DMS153 treated with DMSO at 0.1 percent for 48 hours (cell line): ENCODE data around the gene KCNK15.

Experiments
- DNase-seq: peaks from one replicate; lab custom pipeline; 2025; ENCODE audit not compliant: unreplicated experiment; lab: John Stamatoyannopoulos, UW

KCNK15 gene

GRCh38 chr20:44715499-44716308 is 30.0 kb upstream of the KCNK15 start:
- DNase-seq, result no peak

GRCh38 chr20:44716309-44717106 is 29.2 kb upstream of the KCNK15 start:
- no peak for DNase-seq

- no peak for DNase-seq
Measured at GRCh38 chr20:44717986-44718385, 27.7 kb upstream of the KCNK15 start.

GRCh38 chr20:44719841-44720240 is 25.8 kb upstream of the KCNK15 start:
- no peak for DNase-seq

- DNase-seq, result no peak
Measured at GRCh38 chr20:44720621-44720996, 25.1 kb upstream of the KCNK15 start.

GRCh38 chr20:44720997-44721784 is 24.5 kb upstream of the KCNK15 start:
- no peak for DNase-seq

GRCh38 chr20:44721785-44722054 is 23.9 kb upstream of the KCNK15 start:
- DNase-seq, result no peak

GRCh38 chr20:44722990-44723389 is 22.7 kb upstream of the KCNK15 start:
- DNase-seq, result no peak

GRCh38 chr20:44723391-44723790 is 22.3 kb upstream of the KCNK15 start:
- no peak for DNase-seq

GRCh38 chr20:44723798-44724362 is 21.8 kb upstream of the KCNK15 start:
- no peak for DNase-seq

GRCh38 chr20:44724423-44725091 is 21.1 kb upstream of the KCNK15 start:
- DNase-seq, result no peak

- DNase-seq, result no peak
Measured at GRCh38 chr20:44725837-44726236, 19.8 kb upstream of the KCNK15 start.

GRCh38 chr20:44727039-44727438 is 18.6 kb upstream of the KCNK15 start:
- no peak for DNase-seq

- DNase-seq, result no peak
Measured at GRCh38 chr20:44727651-44728050, 18.0 kb upstream of the KCNK15 start.

- peak; percentile 68 for DNase-seq
Measured at GRCh38 chr20:44728801-44729443, 16.7 kb upstream of the KCNK15 start.

GRCh38 chr20:44730441-44730840 is 15.2 kb upstream of the KCNK15 start:
- no peak for DNase-seq

- DNase-seq, result no peak
Measured at GRCh38 chr20:44731657-44732056, 14.0 kb upstream of the KCNK15 start.

GRCh38 chr20:44732327-44732726 is 13.3 kb upstream of the KCNK15 start:
- no peak for DNase-seq

GRCh38 chr20:44733341-44734069 is 12.2 kb upstream of the KCNK15 start:
- peak; percentile 22 for DNase-seq

- DNase-seq, result no peak
Measured at GRCh38 chr20:44734938-44735337, 10.7 kb upstream of the KCNK15 start.
